G401.6 (cell line): ENCODE measurements around the gene RASSF1.

Source experiments
- FAIRE-seq: peaks from 2 replicates; lab custom pipeline; 2012; peaks lifted over from hg19 to GRCh38; lab: Jason Lieb, UNC

Gene RASSF1

DNA sequence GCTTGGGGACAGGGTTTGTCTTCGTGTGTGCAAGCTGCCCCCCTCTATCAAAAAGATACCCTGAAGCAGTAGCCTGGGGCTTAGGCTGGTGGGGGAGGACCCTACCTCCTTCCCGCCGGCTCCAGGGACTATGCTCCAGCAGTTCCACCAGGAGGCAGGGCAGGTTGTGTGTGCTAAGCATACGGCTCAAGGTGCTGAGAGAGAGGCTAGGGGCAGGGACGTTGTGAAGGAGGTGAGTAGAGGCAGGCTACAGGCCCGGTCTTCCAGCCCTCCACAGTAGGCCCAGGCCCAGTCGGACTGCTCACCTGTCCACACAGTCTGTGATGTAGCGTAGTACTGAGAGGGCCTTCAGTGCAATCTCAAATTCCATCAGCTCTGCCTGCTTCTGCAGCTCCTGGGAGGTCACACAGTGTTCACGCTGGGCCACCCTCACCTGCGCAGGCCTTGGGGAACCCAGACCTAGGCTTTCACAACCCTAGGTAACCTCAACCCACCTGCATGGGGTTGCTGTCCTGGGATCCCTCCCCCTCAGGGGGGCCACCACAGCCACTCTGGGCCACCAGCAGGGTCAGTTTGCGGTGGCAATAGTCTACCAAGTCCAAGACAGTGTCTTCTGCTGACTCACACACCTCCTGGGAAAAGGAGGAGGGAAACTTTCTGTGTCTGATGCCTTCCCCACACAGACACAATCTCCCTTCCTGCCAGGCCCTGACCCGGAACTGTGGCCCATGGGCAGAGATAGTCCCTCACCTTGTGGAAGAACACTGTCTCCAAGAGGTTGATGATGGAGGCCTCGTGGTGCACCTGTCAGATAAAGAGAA lies 2.4 kb upstream of the RASSF1 start:
- no peak for FAIRE-seq

DNA sequence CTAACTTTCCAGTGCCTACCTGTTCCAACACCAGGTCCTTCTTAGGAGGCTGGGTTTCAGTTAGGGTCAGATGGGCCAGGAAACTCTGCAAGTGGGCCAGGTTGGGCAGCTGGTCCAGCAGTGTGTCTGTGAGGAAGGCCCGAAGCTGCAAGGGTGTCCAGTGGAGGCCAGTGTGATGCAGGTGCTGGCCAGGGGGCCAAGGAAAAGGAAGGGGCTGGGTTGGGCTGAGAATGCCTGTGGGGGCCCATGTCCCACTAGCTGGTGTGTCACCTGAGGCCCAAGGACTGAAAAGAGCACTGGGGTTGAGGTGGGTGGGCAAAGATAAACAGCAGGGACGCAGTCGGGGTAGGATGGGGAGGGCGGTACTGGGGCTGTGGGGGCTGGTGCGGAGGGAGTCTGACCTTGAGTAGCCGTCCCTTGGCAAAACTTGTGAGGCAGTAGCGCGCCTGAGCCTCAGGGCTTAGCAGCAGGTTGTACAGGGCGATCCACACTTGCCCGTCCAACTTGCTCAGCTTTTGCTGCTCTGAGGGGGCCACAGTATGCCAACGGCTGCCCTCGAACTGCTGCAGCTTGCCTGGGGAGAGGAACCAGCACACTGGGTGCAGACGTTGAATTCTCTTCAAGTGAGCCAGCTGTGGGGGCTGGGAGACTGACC lies 1.5 kb upstream of the RASSF1 start:
- FAIRE-seq: no peak

DNA sequence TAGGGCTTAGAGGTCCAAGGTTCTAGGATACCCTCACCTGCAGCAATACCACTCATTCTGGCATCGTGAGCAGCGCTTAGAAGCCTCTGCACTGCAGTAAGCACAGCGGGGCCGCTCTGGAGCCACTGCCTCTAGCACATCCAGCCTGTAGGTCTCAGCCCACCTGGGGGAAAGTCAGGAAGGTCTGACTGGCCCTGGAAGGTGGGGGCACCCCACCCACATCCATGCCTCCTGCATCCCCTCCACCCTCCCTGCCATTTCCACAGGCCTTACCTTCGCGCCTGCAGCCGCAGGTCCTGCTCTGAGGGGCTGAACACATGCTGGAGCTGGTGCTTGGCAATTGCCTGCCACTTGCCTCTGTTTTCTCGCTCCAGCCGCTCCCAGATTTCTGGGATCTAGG lies 901 bp upstream of the RASSF1 start:
- FAIRE-seq: no peak

DNA sequence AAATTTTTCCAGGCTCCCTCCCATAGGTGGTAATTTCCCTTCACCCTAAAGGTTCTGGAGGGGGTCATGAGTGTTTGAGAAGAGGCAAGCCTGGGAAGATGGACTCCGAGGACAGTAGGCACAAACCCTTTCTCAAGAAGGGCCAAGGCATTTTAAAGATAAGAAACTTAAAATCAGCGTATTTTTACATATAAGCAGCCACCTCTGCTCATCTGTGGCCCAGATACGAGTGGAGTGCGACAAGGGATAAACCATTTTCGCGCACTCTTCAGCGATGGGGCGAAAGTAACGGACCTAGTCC lies 539 bp downstream of the RASSF1 start:
- no peak for FAIRE-seq

DNA sequence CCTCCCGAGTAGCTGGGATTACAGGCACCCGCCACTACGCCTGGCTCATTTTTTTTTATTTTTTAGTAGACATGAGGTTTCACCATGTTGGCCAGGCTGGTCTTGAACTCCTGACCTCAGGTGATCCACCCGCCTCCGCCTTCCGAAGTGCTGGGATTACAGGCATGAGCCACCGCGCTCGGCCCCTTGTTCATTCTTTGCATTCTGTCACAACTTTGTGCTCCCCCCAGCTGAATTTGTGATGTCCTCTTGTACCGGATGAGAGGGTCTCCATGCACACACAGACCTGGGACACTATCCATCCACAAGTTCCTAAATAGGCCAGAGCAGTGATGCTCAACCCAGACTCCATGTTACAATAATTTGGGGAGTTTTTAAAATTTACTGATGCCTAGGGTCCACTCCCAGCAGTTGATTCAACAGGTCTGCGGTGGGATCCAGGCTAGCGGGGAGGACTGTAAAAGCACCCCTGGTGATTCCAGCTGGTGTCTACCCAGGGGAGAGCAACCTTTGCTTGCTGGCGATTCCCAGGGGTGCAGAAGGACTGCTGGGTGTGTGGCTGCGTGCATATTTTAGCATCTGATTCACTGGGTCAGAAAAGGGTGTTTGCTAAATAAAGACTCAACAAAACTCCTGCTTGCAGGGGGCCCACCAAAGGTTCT lies 1.0 kb downstream of the RASSF1 start:
- no peak for FAIRE-seq

DNA sequence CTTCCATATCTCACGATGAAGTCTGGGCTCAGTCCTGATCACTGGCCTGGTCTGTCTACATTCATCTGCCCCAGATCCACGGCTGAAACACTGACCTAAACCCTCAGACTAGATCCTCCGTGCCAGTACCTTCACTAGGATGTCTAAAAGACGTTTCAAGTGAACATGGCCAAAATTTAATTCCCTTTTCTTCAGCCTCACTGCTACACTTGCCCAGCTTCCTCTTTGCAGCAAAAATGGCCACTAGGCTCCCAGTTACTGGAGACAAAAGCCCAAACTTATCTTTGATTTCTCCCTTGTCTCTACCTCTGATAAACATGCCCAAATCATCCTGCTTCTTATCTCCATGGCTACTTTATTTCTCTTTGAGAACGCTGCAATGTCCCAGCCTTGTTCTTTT lies 1.7 kb downstream of the RASSF1 start:
- no peak for FAIRE-seq

DNA sequence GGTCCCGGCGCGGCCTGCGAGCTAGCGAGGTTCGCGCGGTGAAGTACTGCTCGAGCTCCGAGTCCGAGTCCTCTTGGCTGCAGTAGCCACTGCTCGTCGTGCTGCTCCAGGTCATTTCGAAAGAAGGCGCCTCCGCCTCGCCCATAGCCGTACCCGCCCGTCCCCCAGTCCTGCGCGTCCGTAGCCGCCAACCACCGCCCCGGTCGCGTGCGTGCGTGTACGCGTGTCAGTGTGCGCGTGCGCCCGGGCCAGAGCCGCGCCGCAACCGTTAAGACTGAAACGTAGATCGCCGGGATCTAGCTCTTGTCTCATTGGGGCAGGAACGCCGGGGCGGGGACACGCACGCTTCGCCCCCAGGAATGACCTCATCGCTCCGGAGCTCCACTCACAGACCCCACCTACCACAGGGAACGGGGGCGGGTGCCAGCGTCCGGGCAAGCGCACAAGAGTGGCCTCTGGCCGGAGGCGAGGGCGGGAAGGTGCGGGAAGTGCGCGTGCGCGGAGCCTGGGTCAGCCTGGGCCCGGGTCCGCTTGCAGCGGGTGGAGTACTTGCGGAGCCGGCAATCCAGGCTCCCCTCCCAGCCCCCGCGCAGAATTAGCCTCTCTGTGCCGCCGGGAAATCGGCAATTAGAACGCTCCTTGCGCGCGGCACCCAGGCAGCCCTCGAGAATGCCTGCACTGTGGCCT lies 3.3 kb downstream of the RASSF1 start:
- peak; percentile 98 for FAIRE-seq

DNA sequence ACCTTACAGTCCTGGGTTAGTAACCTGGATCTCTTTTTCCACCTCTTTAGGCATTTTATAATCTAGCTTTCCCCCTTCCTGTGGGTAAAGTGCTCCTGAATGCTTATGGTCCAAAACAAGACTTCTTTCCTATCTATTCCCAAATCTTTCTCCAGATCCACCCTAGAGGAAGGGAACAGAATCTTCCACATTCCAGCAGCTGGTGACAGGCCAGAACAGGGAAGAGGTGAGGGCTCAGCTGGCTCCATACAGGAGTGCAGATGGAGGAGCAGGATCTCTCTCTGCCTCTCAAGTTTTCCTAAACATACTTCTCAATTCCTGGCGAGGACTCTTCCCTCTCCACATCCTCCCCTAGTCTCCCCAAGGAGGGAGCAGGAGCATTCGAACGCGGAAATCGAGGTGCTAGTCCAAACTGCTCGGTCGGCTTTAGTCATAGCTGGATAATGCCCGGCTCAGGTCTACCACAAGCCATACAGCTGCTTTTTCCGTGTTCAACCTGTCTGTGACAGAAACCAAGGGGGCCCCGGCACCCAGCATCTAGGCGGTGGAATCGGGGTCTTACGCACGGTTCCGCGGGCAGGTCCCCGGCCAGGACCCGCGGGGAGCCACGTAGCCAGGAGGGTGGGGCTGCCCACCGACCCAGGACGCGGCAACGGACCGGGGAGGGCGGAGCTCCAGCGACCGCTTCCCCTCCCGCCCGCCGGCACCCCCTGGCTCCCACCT lies 4.0 kb downstream of the RASSF1 start:
- FAIRE-seq: no peak

DNA sequence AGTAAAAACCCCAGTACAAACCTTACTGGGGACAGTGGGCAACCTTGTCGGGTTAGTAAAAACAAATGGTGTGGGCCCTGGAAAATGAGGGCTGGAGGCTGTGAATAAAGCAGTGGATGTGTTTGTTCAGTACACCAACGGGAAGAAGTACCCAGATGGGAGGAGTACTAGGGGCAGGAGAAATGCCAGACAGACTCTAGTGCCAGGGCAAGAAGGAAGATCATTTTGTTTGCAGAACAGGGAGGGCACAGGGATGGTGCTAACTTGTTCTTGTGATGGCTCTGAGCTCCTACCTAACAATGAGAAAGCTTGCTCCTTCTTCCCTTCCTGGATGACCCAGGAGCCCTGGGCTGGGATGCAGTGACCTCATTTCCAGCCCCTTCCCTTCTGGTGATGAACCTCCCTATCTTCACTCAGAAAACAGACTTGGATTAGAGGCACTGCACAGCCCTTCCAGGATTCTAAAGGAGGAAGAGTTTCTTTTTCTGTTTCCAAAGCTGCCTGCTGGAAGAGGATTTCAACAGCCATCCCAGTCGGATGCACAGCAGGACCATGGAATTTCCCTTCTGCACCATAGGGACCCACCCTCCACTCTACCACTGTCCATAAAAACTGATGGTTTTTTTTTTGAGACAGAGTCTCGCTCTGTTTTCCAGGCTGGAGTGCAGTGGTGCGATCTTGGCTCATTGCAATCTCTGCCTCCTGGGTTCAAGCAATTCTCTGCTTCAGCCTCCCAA lies 6.1 kb downstream of the RASSF1 start:
- no peak for FAIRE-seq

DNA sequence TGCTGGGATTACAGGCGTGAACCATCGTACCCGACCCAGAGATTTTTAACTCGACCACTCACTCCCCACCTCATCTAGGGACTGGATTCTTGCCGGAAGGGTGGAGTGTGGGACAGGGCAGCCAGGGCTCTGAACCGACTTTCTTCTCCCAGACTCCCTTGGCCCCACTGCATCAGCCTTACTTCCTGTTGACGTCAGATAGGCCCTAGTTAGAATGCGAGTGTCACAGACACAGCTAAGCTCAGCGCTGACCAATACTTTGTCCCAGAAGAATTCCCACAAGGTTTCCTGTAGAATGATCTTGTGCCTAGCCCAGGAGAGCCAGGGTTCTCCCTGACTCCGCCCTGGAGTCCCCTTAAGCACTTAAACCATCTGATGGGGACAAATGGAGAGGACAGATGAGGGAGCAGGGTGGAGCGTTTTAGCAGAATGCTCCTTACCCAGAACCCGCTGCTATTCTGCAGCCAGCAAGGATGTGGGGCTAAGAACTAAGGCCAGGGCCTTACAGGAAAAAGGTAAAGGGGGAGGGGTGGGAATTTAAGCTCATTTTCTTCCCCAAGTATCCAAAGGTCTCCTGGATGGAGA lies 6.8 kb downstream of the RASSF1 start:
- no peak for FAIRE-seq

DNA sequence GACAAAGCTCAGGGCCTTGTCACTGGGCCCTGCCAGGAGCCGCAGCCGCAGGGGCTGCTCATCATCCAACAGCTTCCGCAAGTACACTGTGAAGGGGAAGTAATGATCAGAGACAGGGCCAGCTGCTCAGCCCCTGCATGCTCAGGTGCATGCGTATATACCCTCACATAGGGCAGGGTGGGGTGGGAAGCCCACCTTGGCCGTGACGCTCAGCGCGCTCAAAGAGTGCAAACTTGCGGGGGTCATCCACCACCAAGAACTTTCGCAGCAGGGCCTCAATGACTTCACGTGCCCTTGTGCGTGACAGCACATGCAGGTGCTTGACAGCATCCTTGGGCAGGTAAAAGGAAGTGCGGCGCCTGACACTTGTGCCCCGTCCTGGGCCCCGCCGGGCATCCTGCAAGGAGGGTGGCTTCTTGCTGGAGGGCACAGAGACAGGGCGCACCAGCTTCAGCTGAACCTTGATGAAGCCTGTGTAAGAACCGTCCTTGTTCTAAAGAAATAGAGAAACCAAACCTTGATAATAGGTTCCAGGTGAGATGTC lies 9.2 kb downstream of the RASSF1 start:
- FAIRE-seq: no peak

DNA sequence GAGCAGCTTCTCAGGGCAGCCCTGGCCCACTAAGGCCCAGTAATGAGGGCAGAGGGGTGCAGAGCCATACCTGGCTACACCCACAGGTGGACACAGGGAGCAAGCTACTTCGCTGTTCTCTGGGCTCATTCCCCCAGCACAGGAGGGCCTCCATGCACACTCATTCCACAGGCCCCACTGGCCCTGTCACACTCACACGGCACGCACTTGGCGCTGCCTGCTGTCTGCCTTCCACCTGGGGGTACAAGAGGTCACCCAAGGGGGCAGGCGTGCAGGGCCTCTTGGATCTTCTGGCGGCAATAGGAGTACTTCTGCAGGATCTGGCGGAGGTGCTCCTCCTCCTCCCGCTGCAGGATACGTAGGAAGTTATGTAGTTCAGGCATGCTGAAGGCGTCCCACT lies 10.3 kb downstream of the RASSF1 start:
- no peak for FAIRE-seq

DNA sequence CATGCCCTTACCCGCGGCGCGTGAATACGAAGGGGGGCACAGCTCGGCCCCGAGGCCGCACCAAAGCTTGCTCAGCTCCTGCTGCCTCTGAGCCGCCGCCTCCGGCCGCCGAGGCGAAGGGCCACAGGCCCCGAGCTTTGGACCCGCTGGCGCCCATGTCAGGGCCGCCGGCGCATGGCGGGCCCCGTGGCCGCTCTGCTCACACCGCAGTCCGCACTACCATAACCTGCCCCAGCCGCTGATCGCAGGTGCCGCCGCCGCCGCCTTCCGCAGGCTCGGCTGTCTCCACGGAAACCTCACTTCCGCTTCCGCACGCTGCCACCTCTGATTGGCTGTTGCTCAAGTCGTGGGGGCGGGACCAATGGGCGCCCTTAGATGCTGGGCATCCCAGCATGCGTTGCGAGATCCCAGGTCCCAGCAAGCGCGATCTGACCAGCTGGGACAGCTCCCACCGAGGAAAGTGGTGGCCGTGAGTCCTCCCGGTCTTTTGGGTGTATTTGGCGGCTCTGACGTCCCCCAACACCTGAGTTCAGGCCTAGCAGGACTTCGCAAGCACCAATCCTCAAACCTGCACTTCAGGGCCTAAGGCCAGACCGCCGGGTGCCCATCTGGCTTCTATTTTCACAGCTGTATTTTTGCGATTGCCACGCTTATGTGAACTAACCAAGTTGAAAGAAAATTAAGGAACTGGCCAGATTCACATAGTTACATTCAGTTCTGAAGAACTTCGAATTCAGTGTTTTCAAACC lies 12.5 kb downstream of the RASSF1 start, which contains the start of gene TUSC2:
TUSC2 (minus strand) TSS at position 281 of the 749 bp plus-strand sequence; CDS start at position 157, 124 bp downstream.
- FAIRE-seq: peak; percentile 96

DNA sequence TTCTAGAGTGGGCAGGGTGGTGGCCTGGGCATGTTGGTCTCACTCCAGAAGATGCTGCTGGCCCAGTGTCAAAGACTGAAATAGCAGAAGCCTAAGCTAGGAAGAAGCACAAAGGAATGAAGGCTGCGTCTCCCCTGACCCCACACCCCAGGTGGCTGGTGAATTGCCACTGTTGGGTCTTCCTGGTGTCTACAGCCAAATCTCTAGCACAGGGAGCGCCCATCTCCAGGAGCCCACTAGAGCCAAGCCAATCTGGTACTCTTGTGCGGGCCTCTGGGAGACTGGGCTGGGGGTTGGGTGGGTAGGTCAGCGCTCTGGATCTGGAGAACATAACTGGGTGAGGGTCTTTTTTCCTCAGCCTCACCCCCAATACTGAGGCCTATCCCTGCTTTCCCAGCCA lies 13.5 kb downstream of the RASSF1 start:
- no peak for FAIRE-seq

DNA sequence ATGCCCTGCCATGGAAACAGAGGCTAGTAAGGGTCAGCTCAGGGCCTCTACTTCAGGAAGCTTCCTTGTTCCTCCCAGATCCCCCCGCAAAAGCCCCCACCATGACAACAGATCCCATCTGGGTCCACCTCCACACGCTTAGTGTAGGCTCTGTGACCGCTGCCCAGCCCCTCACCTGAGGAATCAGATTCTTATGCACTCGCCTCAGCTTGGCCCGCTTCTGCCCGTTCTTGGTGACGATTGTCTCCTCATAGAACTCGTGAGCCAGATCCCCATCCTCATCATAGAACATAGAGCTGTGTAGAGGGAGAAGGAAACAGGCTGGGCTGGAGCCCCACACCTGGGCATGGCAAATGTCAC lies 14.5 kb downstream of the RASSF1 start:
- FAIRE-seq: no peak

DNA sequence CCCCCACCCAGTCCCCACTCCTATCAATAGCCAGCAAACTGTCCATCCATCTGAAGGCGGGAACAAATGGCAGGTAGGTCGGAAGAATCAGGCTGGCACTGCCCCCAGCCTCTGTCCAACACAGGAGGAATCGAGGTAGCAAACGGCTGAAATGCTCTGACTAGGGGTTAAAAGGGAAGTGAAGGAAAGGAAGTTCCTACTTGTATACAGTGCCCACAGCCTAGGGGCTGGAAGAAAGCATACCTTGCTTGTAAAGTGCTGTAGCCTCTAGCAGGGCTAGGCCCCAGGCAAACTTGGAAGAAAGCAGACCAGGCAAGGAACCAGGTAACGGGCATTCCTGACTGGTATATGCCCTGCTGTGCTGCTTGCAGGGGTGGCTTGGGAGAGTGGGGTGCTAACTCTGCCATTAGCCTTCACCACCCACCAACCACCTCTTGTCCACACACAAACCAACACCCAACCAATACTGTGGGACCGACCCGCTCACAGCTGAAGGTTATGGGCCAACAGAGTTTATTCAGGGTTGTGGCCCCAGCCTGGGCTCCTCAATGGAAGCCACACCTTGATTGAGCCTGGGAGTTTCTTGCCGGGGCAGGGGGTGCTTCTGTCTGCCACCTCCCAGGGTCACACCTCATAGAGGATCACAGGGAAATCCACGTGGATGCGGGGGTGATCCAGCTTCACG lies 15.0 kb downstream of the RASSF1 start:
- no peak for FAIRE-seq

DNA sequence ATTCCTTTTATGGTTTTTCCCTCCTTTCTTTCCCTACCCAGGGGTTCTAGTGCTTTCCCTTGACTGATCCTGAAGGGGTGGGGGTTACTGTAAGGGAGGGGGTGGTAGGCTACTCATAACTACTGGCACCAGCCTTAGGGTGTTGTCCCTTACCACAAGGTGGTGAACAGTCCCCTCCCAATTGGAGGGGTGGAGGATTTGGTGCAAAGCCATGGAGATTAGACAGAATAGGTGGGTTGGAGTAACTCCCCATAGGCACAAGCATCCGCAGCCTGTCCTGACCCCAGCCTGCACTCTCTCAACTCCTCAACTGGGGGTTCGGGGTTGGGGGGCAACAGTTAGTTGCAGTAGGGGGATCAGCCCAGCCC lies 15.5 kb downstream of the RASSF1 start:
- FAIRE-seq: no peak

DNA sequence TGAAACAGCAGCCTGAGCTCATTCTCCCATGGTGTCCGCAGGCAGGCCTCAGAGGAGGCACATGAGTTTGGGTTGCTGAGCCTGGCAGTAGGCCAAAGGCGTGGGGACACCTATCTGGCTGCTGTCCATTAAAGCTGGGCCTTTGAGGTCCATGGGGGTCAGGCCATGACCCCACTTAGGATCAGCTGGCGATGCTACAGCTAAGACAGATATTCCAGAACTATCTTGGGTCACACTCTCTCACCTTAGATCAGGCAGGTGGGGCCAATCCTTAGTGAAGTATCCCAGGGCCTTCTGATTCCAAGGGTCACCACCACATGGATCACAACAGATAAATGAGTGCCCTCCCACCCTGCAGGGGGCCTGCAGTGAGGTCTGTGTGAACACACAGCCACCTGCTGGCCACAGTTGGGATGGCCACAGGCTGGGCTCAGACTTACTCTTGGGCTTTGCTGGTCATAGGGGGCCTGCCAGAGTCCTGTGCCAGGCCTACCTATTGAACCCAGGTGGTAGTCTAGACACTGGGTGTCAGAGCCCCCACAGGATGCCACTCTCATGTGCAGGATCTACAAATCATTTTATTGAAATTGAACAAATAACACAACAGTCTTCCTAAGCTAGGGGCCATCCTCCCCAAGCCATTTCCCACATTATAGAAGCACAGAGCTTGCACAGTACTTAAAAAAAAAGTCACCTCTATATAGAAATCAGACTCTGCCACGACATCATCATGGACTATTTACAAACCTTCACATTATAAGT lies 16.1 kb downstream of the RASSF1 start:
- no peak for FAIRE-seq
